ENCODE results near the gene CDK5RAP1.

Gene CDK5RAP1

DNA sequence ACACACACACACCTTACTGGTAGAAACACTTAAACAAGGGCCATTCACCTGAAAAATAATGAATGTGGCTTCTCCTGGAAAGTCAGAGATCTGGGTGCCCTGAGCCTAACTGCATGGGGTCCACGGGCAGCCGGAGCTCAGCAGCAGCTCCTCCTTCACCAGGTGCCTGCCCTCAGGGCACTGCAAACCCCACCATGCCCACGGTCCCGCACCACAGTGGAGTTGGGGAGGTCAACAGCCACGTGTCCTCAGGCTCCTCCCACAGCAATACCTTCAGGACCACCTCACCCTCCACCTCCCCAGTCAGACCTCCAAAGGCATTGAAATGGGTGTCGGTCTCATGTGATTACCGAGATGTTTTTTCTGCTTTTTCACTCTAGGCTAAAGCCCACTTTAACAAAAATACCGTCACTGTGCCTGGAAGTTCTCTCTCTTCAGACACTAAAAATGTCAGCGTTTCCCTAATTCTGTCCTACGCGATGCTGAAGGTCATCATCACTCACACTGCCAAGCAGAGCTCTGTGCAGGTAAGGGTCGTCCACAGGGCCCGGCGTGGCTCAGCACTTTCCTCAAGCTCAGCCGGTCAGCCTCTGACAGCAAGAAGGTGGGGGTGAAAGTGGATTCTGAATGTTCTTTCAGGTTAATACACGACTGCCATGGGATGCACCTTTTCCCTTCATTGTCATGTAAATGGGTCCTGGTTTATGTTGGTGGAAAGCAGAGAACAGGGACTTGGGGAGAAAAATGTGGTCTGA is 48.9 kb downstream of the CDK5RAP1 start:
- no peak overlapping the region for H3K4me3 ChIP-seq (ENCODE audit: low read length)
- no peak for DNase-seq (ENCODE audit: low read depth)
- TF ChIP-seq CTCF (conservative IDR thresholded peaks at IDR 0.05; ENCODE audit: low read length), result no peak

DNA sequence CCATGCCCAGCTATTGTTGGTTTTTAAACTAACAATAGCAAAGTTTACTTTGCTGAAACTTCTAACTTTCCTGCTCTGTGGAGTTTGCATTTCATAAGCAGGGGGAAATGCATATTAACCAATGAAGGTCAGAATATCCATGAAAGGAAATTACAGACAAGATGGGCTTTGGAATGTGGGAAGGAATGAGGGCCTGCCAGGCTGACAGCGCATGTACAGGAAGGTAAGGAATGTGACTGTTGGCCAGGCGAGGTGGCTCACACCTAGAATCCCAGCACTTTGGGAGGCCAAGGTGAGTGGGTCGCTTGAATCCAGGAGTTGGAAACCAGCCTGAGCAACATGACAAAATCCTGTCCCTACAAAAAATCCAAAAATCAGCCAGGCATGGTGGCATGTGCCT is 49.6 kb downstream of the CDK5RAP1 start:
- TF ChIP-seq CTCF (conservative IDR thresholded peaks at IDR 0.05; ENCODE audit: low read length), result no peak

GRCh38 chr20:33349493-33349892 is 51.8 kb downstream of the CDK5RAP1 start:
- no peak overlapping the region for H3K4me3 ChIP-seq (ENCODE audit: low read length)
- DNase-seq (ENCODE audit: low read depth), result no peak
- TF ChIP-seq CTCF (conservative IDR thresholded peaks at IDR 0.05; ENCODE audit: low read length), result no peak

More for the DNA sequence above, 49.6 kb downstream of the CDK5RAP1 start:
- no peak for DNase-seq (ENCODE audit: low read depth)
- H3K4me3 ChIP-seq (ENCODE audit: low read length), result no peak overlapping the region

DNA sequence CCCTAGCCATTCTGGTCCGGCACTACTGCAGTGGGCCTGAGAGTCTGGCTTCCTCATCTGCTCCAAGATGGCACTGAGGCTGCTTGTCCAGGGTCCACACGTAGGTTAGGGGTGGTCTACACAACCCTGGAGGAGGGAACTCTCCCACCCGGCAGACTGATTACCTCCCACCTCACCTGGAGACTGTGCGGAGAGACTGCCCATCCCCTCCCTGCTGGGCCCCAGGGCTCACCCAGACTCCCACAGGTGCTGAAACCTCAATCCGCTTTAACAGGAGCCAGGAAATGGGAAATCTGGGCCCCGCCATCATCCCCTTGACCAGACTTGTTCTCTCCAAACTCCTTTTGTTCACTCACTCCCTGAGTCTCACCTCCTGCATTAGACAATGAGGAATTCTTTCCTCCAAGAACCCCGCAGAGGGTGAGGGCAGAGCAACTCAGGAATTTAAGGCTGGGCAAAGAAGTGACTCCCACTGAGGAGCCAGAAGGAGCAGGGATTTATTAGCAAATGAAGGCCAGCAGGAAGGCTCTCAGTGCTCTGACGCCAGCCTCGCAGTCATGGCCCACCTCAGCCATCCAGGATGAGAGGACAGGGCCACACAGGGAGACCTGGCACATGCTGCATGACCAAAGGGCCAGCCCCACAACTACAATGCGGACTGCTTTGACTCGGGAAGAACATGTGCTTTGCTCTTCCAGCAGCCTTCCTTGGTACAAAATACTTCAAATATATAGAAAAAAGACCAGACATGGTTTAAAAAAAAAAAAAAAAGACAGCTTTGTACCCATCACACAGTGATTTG is 53.0 kb downstream of the CDK5RAP1 start:
- no peak for TF ChIP-seq CTCF (conservative IDR thresholded peaks at IDR 0.05; ENCODE audit: low read length)
- no peak for DNase-seq (ENCODE audit: low read depth)
- H3K4me3 ChIP-seq (ENCODE audit: low read length), result no peak overlapping the region

- no peak for TF ChIP-seq CTCF (conservative IDR thresholded peaks at IDR 0.05; ENCODE audit: low read length)
- H3K4me3 ChIP-seq (ENCODE audit: low read length), result no peak overlapping the region
- no peak for DNase-seq (ENCODE audit: low read depth)
Observed at GRCh38 chr20:33345342-33345741, 56.0 kb downstream of the CDK5RAP1 start.

- H3K4me3 ChIP-seq (ENCODE audit: low read length), result no peak overlapping the region
- TF ChIP-seq CTCF (conservative IDR thresholded peaks at IDR 0.05; ENCODE audit: low read length), result no peak
- no peak for DNase-seq (ENCODE audit: low read depth)
Observed at GRCh38 chr20:33343521-33343920, 57.8 kb downstream of the CDK5RAP1 start.
